B cell (primary cell): ENCODE measurements around the gene DENND2A. TPM values are rescaled to one million over a fixed set of nuclear protein-coding genes. Genes with fewer than 3 reads are reported as not detected.

Experiments
- ATAC-seq: fragments of 200-7000 bp; cut with Tn5 transposase; one replicate; pipeline ENCODE4 v1.10.0; 2021; ENCODE audit warnings: low read depth, mild to moderate bottlenecking, moderate number of reproducible peaks, moderate library complexity
- CTCF ChIA-PET: fragments of 350-600 bp; sonication (Branson Sonifier 250); formaldehyde crosslinking; loops from one replicate; lab custom pipeline; 2021; ENCODE audit warnings: antibody characterized with exemption, inconsistent platforms; lab: Charles Lee
- POLR2A ChIA-PET: fragments of 350-600 bp; sonication (Branson Sonifier 250); formaldehyde crosslinking; loops from one replicate; lab custom pipeline; 2021; ENCODE audit warnings: antibody characterized with exemption; lab: Charles Lee
- DNase-seq: peaks from one replicate; pipeline ENCODE4 v3.0.0; 2013
- H2AFZ ChIP-seq: 2 replicates; pipeline ENCODE4 v1.6.1; 2012; ENCODE audit warnings: mild to moderate bottlenecking, low read depth, low read length; ENCODE audit not compliant: insufficient read depth, poor library complexity, severe bottlenecking
- H3K27ac ChIP-seq, 2 donors: 1 replicate in 1 of 2; 2 replicates in 1 of 2; pipeline ENCODE4 v1.5.1; 2012 to 2013; ENCODE audit warnings: low read length in 2 of 2, mild to moderate bottlenecking in 2 of 2, moderate library complexity in 1 of 2
- H3K27me3 ChIP-seq, 4 experiments: fragments of 200-600 bp in 1 of 4; sonication (generic) in 1 of 4; replicated peaks in 1 of 4; 1 replicate in 2 of 4; 2 replicates in 2 of 4; pipeline versions ENCODE4 v1.6.1 to v1.7.0; 2013 to 2016; ENCODE audit warnings: low read length in 3 of 4, mild to moderate bottlenecking in 2 of 4, mixed read lengths in 1 of 4, moderate library complexity in 1 of 4; ENCODE audit not compliant: insufficient read depth in 4 of 4, control insufficient read depth in 3 of 4; ENCODE audit errors: control extremely low read depth in 1 of 4
- H3K36me3 ChIP-seq, 2 experiments: replicated peaks in 1 of 2; 1 replicate in 1 of 2; 2 replicates in 1 of 2; pipeline versions ENCODE4 v1.6.1 to v1.7.1; 2013; ENCODE audit warnings: low read length in 1 of 2; ENCODE audit not compliant: insufficient read depth in 2 of 2, control insufficient read depth in 1 of 2; ENCODE audit errors: control extremely low read depth in 1 of 2, extremely low read depth in 1 of 2
- H3K4me1 ChIP-seq, 2 donors: fragments of 200-600 bp in 1 of 2; sonication (generic) in 1 of 2; 1 replicate in 1 of 2; 2 replicates in 1 of 2; pipeline versions ENCODE4 v1.5.1 to v1.6.1; 2013 to 2017; ENCODE audit warnings: low read length in 2 of 2; ENCODE audit not compliant: control insufficient read depth in 2 of 2, insufficient read depth in 2 of 2
- H3K4me2 ChIP-seq: replicated peaks from 2 replicates; pipeline ENCODE3; 2012; ENCODE audit warnings: mild to moderate bottlenecking, low read depth, low read length; ENCODE audit not compliant: poor library complexity, severe bottlenecking
- H3K4me3 ChIP-seq, 5 experiments: fragments of 200-600 bp in 1 of 5; sonication (generic) in 1 of 5; 1 replicate in 3 of 5; 2 replicates in 2 of 5; pipeline versions ENCODE4 v1.5.1 to v1.7.0; 2011 to 2016; ENCODE audit warnings: low read length in 4 of 5, mild to moderate bottlenecking in 4 of 5, low read depth in 2 of 5, control low read depth in 1 of 5, moderate library complexity in 1 of 5; ENCODE audit not compliant: insufficient read depth in 1 of 5; ENCODE audit errors: control extremely low read depth in 1 of 5, extremely low read depth in 1 of 5
- H3K79me2 ChIP-seq: fragments of 200-600 bp; sonication (generic); one replicate; pipeline ENCODE4 v1.6.0; 2016; ENCODE audit warnings: low read length; ENCODE audit not compliant: control insufficient read depth, insufficient read depth
- H3K9ac ChIP-seq: fragments of 200-600 bp; sonication (generic); 2 replicates; pipeline ENCODE4 v1.6.1; 2017; ENCODE audit warnings: mild to moderate bottlenecking, low read length, moderate library complexity
- H3K9me3 ChIP-seq, 3 donors: one replicate each; pipeline versions ENCODE4 v1.6.1 to v1.7.1; 2013; ENCODE audit warnings: low read length in 2 of 3; ENCODE audit not compliant: control insufficient read depth in 2 of 3, insufficient read depth in 1 of 3; ENCODE audit errors: control extremely low read depth in 1 of 3
- H4K20me1 ChIP-seq: 2 replicates; pipeline ENCODE4 v1.6.0; 2012; ENCODE audit warnings: mild to moderate bottlenecking, low read length; ENCODE audit not compliant: insufficient read depth, control insufficient read depth, poor library complexity, severe bottlenecking
- H3K27ac Mint-ChIP-seq: one replicate; pipeline ENCODE4 v1.8.0; 2021; ENCODE audit warnings: mixed read lengths
- H3K27me3 Mint-ChIP-seq: one replicate; pipeline ENCODE4 v1.8.0; 2021; ENCODE audit warnings: mixed read lengths
- H3K4me1 Mint-ChIP-seq: one replicate; pipeline ENCODE4 v1.8.0; 2021; ENCODE audit warnings: mixed read lengths
- H3K4me3 Mint-ChIP-seq: one replicate; pipeline ENCODE4 v1.8.0; 2021; ENCODE audit warnings: mixed read lengths
- H3K9me3 Mint-ChIP-seq: one replicate; pipeline ENCODE4 v1.8.0; 2022; ENCODE audit warnings: mixed read lengths; ENCODE audit not compliant: insufficient read depth
- CTCF ChIP-seq: fragments of 200-600 bp; IDR thresholded peaks from one replicate; pipeline ENCODE4 v1.8.0; 2022; ENCODE audit warnings: antibody characterized with exemption, mild to moderate bottlenecking
- EZH2 ChIP-seq: IDR thresholded peaks from 2 replicates; pipeline ENCODE4 v1.6.1; 2012; ENCODE audit warnings: borderline replicate concordance, low read depth, mild to moderate bottlenecking, moderate library complexity, low read length; ENCODE audit not compliant: insufficient read depth, poor library complexity, severe bottlenecking
- WGBS: methylation state at CpG from one replicate; pipeline ENCODE4 v1.1.5; 2013; ENCODE audit warnings: missing lambda C conversion rate; ENCODE audit not compliant: insufficient coverage; 5-methylcytosine and 5-hydroxymethylcytosine counted together
- intact Hi-C: fragments of 100-400 bp; cut with micrococcal nuclease; formaldehyde crosslinking; loops from one replicate; pipeline ENCODE4 v1.10.0; 2022
- polyA plus RNA-seq: library from polyadenylated mRNA; depleted of rRNA; stranded (reverse); fragments of >200 nt; gene quantifications from 2 replicates; pipeline ENCODE4 v1.2.3, GENCODE V29; 2012
- total RNA-seq, 2 donors: library from RNA; stranded (reverse); fragments of 120-200 nt in 1 of 2; gene quantifications; 1 replicate in 1 of 2; 2 replicates in 1 of 2; pipeline versions ENCODE4 v1.2.3 to v1.2.4, GENCODE V29; 2013 to 2022

Gene DENND2A
- total and polyA plus RNA-seq, 2 donors (not counting 1 experiment from before 2014, with no cell fraction given), result 0.31 TPM; not detected in 1

DNA sequence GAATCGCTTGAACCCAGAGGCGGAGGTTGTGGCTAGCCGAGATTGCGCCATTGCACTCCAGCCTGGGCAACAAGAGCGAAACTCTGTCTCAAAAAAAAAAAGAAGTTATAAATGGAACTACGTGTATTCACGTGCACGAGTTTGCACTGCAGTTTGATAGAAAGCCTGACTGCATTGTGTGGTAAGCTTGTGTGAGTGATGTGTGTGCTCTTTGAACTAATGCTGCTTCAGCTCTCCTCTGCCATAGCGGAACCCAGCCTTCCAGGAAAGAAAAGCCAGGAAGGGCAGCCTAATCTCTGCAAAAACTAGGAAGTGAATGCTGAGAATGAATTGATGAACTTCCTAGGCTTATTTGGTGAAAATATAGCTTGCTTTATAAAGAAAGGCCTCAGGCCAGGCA, 145.7 kb downstream of the DENND2A start:
- intact Hi-C loops, result no loop called here
- no peak for TF ChIP-seq CTCF
- TF ChIP-seq EZH2, result no peak
- H3K9me3 ChIP-seq, result no peaks in the 10 kb centered on the region
- no peaks in the 10 kb centered on the region for H3K4me1 ChIP-seq
- no peak overlapping the region for H3K4me3 Mint-ChIP-seq
- ATAC-seq (no peak), DNase-seq (no peak)
- H3K27me3 ChIP-seq, result no peaks in the 10 kb centered on the region
- H3K27me3 Mint-ChIP-seq, result no peaks in the 10 kb centered on the region
- H3K27ac ChIP-seq, result no peak overlapping the region
- no peaks in the 10 kb centered on the region for H3K4me1 Mint-ChIP-seq
- no peaks in the 10 kb centered on the region for H3K36me3 ChIP-seq
- no peak overlapping the region for H3K9ac ChIP-seq
- no peaks in the 10 kb centered on the region for H4K20me1 ChIP-seq
- H3K4me2 ChIP-seq, result no peak overlapping the region
- ChIA-PET POLR2A (no interaction called here), CTCF (interaction anchor here (0.7 to 5.9 kb wide), 3 partner anchors 17 to 945 kb away, joined by 3 to 96 read pairs (median 3); partner anchors contain the start of gene MKRN1)
- no peak overlapping the region for H2AFZ ChIP-seq
- WGBS, result 92% methylated on average over 9 of the region's 9 CpGs
- no peak overlapping the region for H3K4me3 ChIP-seq
- no peak overlapping the region for H3K27ac Mint-ChIP-seq
- H3K9me3 Mint-ChIP-seq, result no peaks in the 10 kb centered on the region
- no peaks in the 10 kb centered on the region for H3K79me2 ChIP-seq

- no peaks in the 10 kb centered on the region for H3K9me3 ChIP-seq
- no peaks in the 10 kb centered on the region for H3K4me1 Mint-ChIP-seq
- H3K27ac Mint-ChIP-seq, result no peak overlapping the region
- intact Hi-C loops, result no loop called here
- H3K27me3 Mint-ChIP-seq, result no peaks in the 10 kb centered on the region
- H3K9ac ChIP-seq, result no peak overlapping the region
- WGBS, result no CpG with 5 or more reads among the region's 2 CpGs
- no peaks in the 10 kb centered on the region for H3K9me3 Mint-ChIP-seq
- no peak overlapping the region for H3K27ac ChIP-seq
- DNase-seq (no peak), ATAC-seq (no peak)
- no peak overlapping the region for H3K4me2 ChIP-seq
- ChIA-PET CTCF (no interaction called here), POLR2A (no interaction called here)
- H3K27me3 ChIP-seq, result no peaks in the 10 kb centered on the region
- H3K36me3 ChIP-seq, result no peaks in the 10 kb centered on the region
- H3K79me2 ChIP-seq, result no peaks in the 10 kb centered on the region
- H2AFZ ChIP-seq, result no peak overlapping the region
- H4K20me1 ChIP-seq, result no peaks in the 10 kb centered on the region
- TF ChIP-seq CTCF (no peak), EZH2 (no peak)
- H3K4me3 Mint-ChIP-seq, result no peak overlapping the region
- no peaks in the 10 kb centered on the region for H3K4me1 ChIP-seq
- no peak overlapping the region for H3K4me3 ChIP-seq
Measured at GRCh38 chr7:140489026-140489359, 151.6 kb downstream of the DENND2A start.
